ENCODE measurements around the gene LRIG1.

The LRIG1 gene

GRCh38 chr3:66407611-66408218 lies 93.1 kb downstream of the LRIG1 start:
- no peak overlapping the region for H3K4me3 ChIP-seq (ENCODE audit: low read depth, low read length)
- H3K27me3 ChIP-seq (ENCODE audit: insufficient read depth, low read length), result no peaks in the 10 kb centered on the region
- H3K27ac ChIP-seq (ENCODE audit: low read depth, low read length), result no peak overlapping the region
- H3K36me3 ChIP-seq (ENCODE audit: insufficient read depth, low read length), result no peaks in the 10 kb centered on the region
- peaks cover 9% of the 10 kb centered on the region for H3K4me1 ChIP-seq (ENCODE audit: control insufficient read depth, insufficient read depth, low read length, unreplicated experiment)
- H2AFZ ChIP-seq (ENCODE audit: low read length, unreplicated experiment), result no peak overlapping the region
- no peaks in the 10 kb centered on the region for H3K79me2 ChIP-seq (ENCODE audit: control insufficient read depth, insufficient read depth, low read length, unreplicated experiment)

DNA sequence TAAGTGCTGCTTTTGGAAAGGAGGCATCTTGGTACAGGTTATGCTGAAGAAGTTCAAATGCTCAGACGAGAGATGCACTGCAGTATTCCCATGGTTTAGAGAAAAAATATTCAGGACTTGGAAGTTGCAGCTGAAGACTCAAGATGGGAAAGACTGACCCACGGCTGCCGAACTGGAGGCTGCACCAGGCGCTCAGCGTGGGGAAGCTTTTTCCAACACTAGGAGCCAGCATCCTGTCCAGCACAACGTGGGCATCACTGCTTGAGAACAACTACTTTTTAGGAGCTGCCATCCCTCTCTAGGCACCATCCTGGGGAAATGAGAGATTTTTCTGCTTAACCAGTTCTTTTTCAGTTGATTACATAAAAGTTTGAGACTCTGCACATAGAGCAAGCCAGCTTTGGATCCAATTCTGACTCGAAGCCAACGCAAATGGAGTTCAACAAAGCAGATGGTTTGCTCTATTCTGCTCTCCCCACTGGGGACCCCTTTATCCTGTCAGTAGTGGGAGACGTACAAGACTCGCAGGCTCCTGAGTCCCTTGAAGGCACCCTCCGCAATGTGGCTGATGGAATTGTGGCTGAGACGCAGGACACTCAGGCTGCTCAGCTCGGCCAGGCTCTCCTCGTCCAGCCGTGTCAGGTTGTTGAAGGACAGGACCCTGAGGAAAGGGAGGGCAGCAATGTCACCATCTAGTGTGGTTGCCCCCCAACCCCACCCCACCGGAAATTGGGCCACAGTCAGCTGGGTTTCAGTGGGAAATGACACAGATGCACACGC lies 93.8 kb downstream of the LRIG1 start:
- no peaks in the 10 kb centered on the region for H3K79me2 ChIP-seq (ENCODE audit: control insufficient read depth, insufficient read depth, low read length, unreplicated experiment)
- H3K36me3 ChIP-seq (ENCODE audit: insufficient read depth, low read length), result no peaks in the 10 kb centered on the region
- no peaks in the 10 kb centered on the region for H3K27me3 ChIP-seq (ENCODE audit: insufficient read depth, low read length)
- H2AFZ ChIP-seq (ENCODE audit: low read length, unreplicated experiment), result no peak overlapping the region
- no peak overlapping the region for H3K4me3 ChIP-seq (ENCODE audit: low read depth, low read length)
- H3K27ac ChIP-seq (ENCODE audit: low read depth, low read length), result no peak overlapping the region
- peaks cover 9% of the 10 kb centered on the region for H3K4me1 ChIP-seq (ENCODE audit: control insufficient read depth, insufficient read depth, low read length, unreplicated experiment)

DNA sequence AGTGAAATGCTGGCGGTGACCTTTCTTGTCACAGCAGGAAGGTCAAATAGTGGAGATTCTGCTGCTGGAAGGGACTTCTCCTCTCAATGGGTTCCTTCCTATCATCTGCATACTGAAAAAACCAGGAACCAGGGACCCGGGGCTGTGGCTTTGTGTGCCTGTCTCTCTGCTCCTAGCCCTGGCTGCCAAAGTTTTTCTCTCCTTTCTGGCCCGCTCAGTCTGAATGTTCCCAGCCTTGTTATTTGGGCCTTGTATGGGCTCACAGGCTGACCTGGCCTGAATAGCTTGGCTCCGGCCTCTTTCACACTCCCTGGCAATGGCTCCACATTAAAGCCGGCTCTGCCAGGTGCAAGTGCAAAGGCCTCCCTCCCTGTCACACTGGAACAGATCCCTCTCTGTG lies 94.7 kb downstream of the LRIG1 start:
- Histone ChIP-seq H3K4me1 (ENCODE audit: control insufficient read depth, insufficient read depth, low read length, unreplicated experiment) (peaks cover 9% of the 10 kb centered on the region), H3K36me3 (ENCODE audit: insufficient read depth, low read length) (no peaks in the 10 kb centered on the region), H3K27ac (ENCODE audit: low read depth, low read length) (no peak overlapping the region), H3K4me3 (ENCODE audit: low read depth, low read length) (no peak overlapping the region), H3K27me3 (ENCODE audit: insufficient read depth, low read length) (no peaks in the 10 kb centered on the region), H3K79me2 (ENCODE audit: control insufficient read depth, insufficient read depth, low read length, unreplicated experiment) (no peaks in the 10 kb centered on the region), H2AFZ (ENCODE audit: low read length, unreplicated experiment) (no peak overlapping the region)

DNA sequence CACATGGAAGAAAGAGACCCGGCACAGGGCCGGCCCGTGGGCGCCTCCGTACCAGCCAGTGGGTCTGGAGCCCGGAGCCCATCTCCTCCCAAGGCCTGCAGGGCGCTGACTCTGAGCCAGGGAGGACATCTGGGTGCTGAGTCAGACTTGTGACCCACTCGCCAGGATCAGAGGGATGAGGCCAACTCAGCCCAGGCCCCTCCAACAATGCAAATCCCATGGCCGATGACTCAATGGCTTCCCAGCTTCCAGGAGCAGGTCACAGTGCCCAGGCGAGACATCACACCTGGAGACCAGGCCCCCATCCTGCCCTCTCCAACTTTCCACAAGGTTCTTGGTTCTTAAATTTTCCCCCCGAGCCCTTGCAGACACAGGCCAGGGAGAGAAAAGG lies 95.1 kb downstream of the LRIG1 start:
- Histone ChIP-seq H3K4me3 (ENCODE audit: low read depth, low read length) (no peak overlapping the region), H3K27ac (ENCODE audit: low read depth, low read length) (no peak overlapping the region), H2AFZ (ENCODE audit: low read length, unreplicated experiment) (no peak overlapping the region), H3K79me2 (ENCODE audit: control insufficient read depth, insufficient read depth, low read length, unreplicated experiment) (no peaks in the 10 kb centered on the region), H3K27me3 (ENCODE audit: insufficient read depth, low read length) (no peaks in the 10 kb centered on the region), H3K4me1 (ENCODE audit: control insufficient read depth, insufficient read depth, low read length, unreplicated experiment) (peaks cover 9% of the 10 kb centered on the region), H3K36me3 (ENCODE audit: insufficient read depth, low read length) (no peaks in the 10 kb centered on the region)

DNA sequence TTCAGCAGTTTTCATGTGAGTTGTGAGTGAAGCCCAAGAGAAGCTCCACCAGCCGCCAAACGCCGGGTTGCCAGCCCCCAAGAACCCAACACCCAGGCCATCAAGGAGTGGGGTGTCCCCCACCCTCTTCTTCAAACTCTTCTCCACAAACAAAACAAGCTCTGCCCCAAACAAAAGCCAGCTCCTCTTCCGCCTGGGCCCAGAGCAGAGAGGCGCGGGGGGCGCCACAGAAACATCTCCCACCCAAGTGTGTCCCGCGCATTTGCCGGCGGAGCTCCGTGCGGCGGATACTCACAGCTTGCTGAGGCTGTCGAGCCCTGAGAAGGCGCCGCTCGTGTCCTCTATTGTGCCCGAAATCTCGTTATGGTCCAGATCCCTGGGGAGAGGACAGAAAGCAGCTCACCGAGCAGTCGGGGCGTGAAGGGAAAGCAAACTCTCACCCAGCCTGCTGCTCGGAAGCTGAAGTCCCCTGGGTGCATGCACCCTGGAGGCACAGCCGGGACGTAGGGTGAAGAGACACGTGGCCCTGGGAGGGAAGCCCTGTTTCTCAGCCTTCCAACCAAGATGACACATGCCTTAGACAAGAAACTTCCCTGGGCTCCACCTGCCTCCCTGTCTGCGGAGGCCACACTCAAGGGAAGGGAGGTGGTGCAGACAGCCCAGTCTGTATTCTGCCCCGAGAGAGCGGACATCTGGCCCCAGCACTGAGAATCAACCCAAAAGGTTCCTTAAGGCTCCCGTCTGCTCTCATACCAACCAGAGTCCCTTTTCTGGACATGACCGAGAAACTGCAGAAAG lies 95.7 kb downstream of the LRIG1 start:
- Histone ChIP-seq H3K36me3 (ENCODE audit: insufficient read depth, low read length) (no peaks in the 10 kb centered on the region), H3K79me2 (ENCODE audit: control insufficient read depth, insufficient read depth, low read length, unreplicated experiment) (no peaks in the 10 kb centered on the region)

DNA sequence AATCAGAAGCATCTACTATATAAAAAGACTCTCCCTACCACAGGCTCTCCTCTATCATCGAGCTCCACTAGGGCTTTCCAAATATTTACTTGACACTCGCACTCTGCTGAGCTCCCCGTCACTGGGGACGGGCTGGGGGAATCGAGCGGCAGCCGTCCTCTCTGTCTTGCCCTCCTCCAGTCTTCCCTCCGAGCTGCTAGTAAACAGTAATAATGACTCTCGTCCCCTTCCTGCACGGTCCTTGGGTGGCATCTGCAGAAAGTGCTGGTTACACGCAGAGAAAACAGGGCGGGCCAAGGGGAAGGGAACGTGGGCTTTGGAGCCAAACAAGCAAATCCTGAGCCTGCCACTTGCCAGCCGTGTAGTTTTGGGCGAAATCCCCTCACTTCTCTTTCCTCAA lies 96.6 kb downstream of the LRIG1 start:
- Histone ChIP-seq H3K27ac (ENCODE audit: low read depth, low read length) (no peak overlapping the region), H3K4me1 (ENCODE audit: control insufficient read depth, insufficient read depth, low read length, unreplicated experiment) (peaks cover 9% of the 10 kb centered on the region), H3K27me3 (ENCODE audit: insufficient read depth, low read length) (no peaks in the 10 kb centered on the region), H2AFZ (ENCODE audit: low read length, unreplicated experiment) (no peak overlapping the region), H3K79me2 (ENCODE audit: control insufficient read depth, insufficient read depth, low read length, unreplicated experiment) (no peaks in the 10 kb centered on the region), H3K36me3 (ENCODE audit: insufficient read depth, low read length) (no peaks in the 10 kb centered on the region), H3K4me3 (ENCODE audit: low read depth, low read length) (no peak overlapping the region)

More for the DNA sequence above, 95.7 kb downstream of the LRIG1 start:
- no peak overlapping the region for H2AFZ ChIP-seq (ENCODE audit: low read length, unreplicated experiment)
- H3K27me3 ChIP-seq (ENCODE audit: insufficient read depth, low read length), result no peaks in the 10 kb centered on the region
- H3K4me3 ChIP-seq (ENCODE audit: low read depth, low read length), result no peak overlapping the region
- H3K4me1 ChIP-seq (ENCODE audit: control insufficient read depth, insufficient read depth, low read length, unreplicated experiment), result peaks cover 9% of the 10 kb centered on the region
- no peak overlapping the region for H3K27ac ChIP-seq (ENCODE audit: low read depth, low read length)

GRCh38 chr3:66403323-66403990 lies 97.4 kb downstream of the LRIG1 start:
- no peak overlapping the region for H3K4me3 ChIP-seq (ENCODE audit: low read depth, low read length)
- no peaks in the 10 kb centered on the region for H3K27me3 ChIP-seq (ENCODE audit: insufficient read depth, low read length)
- no peak overlapping the region for H3K27ac ChIP-seq (ENCODE audit: low read depth, low read length)
- H3K79me2 ChIP-seq (ENCODE audit: control insufficient read depth, insufficient read depth, low read length, unreplicated experiment), result no peaks in the 10 kb centered on the region
- no peak overlapping the region for H2AFZ ChIP-seq (ENCODE audit: low read length, unreplicated experiment)
- H3K36me3 ChIP-seq (ENCODE audit: insufficient read depth, low read length), result no peaks in the 10 kb centered on the region
- peaks cover 9% of the 10 kb centered on the region for H3K4me1 ChIP-seq (ENCODE audit: control insufficient read depth, insufficient read depth, low read length, unreplicated experiment)

DNA sequence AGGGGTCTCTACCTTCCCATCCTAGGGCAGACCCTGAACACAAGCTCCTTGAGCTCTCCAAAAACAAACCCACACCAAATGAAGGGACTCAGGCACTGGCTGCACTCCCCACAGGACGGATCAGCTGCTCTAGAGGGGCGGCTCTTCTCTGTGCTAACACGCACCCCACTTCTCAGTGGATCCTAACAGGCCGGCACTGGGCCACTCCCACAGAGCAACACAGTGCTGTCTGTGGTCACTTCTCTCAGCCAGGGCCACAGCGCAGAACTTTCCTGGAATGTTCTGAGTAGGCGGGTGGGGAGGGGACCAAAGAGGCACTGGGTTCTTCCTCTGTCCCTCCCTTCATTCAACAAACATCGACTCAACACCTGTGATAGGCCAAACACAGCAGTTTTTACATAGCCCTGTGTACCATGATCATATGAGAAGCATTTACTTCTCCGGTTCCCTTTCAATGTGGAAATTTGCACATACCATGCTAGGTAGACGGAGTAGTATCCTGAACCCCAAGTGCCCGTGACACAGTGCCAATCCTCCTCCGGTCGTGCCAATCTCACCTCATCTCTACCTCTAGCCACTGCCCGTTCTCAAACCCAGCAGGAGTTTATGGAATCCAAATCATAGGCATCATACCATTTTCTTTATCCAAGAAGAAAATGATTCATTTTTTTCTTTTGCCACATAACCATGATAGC lies 98.1 kb downstream of the LRIG1 start:
- Histone ChIP-seq H3K27ac (ENCODE audit: low read depth, low read length) (no peak overlapping the region), H3K79me2 (ENCODE audit: control insufficient read depth, insufficient read depth, low read length, unreplicated experiment) (no peaks in the 10 kb centered on the region), H3K4me3 (ENCODE audit: low read depth, low read length) (no peak overlapping the region), H2AFZ (ENCODE audit: low read length, unreplicated experiment) (no peak overlapping the region), H3K27me3 (ENCODE audit: insufficient read depth, low read length) (no peaks in the 10 kb centered on the region), H3K4me1 (ENCODE audit: control insufficient read depth, insufficient read depth, low read length, unreplicated experiment) (peaks cover 9% of the 10 kb centered on the region), H3K36me3 (ENCODE audit: insufficient read depth, low read length) (no peaks in the 10 kb centered on the region)

DNA sequence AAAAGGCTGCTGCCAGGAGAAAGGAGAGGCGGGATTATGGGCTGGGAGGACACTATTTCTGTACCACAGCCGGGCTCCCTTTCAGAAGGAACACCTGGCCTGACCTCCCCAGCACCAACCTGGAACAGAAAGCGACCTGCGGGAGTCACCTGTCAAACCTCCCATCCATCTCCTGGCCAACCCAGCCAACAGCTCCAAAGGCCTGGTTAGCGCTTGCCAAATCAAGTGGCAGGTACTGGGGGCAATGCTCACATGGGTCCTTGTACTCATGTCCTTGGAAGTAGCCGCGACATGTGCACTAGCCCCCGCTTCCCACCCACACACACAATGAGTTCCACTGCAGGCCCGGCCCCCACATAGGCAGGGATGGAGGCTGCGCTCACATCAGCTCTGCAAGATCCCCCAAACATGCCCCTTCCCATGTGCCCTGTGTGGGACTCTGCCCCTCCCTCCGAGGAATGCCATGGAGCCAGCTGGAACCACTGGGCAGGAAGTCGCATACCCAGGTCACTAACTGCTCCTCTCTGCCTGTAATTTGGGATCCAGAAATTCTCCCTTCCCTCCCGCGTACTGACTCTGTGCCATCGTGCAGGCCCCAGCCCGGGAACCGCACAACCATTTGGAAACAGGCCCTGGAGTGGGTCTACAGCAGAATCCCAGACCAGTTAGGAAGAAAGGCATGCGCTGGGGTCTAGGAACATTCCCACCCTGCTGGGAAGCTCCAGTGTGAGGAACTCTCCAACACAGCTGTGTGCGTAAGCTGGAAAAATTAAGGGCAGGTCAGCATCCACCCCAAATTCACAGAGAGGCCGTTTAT lies 98.9 kb downstream of the LRIG1 start:
- H3K4me3 ChIP-seq (ENCODE audit: low read depth, low read length), result no peak overlapping the region
- no peak overlapping the region for H3K27ac ChIP-seq (ENCODE audit: low read depth, low read length)
- no peaks in the 10 kb centered on the region for H3K36me3 ChIP-seq (ENCODE audit: insufficient read depth, low read length)
- H2AFZ ChIP-seq (ENCODE audit: low read length, unreplicated experiment), result no peak overlapping the region
- H3K79me2 ChIP-seq (ENCODE audit: control insufficient read depth, insufficient read depth, low read length, unreplicated experiment), result no peaks in the 10 kb centered on the region
- H3K27me3 ChIP-seq (ENCODE audit: insufficient read depth, low read length), result no peaks in the 10 kb centered on the region
- H3K4me1 ChIP-seq (ENCODE audit: control insufficient read depth, insufficient read depth, low read length, unreplicated experiment), result peaks cover 9% of the 10 kb centered on the region

Measured in ACC112 (cell line).